Esophagus muscularis mucosa (tissue), 3 donors: ENCODE data around the gene ITGAD.

ENCODE experiments used
- CTCF ChIP-seq, 3 experiments: fragments of 200-600 bp in 2 of 3; fragments of 450-650 bp in 1 of 3; sonication (generic) in 2 of 3; IDR thresholded peaks; one replicate each; pipeline ENCODE4 v1.5.1; 2017 to 2019; ENCODE audit warnings: antibody characterized with exemption in 3 of 3, mild to moderate bottlenecking in 2 of 3, moderate library complexity in 1 of 3
- POLR2A ChIP-seq: fragments of 450-650 bp; IDR thresholded peaks from one replicate; pipeline ENCODE4 v1.6.1; 2017; ENCODE audit warnings: antibody characterized with exemption, moderate library complexity, mild to moderate bottlenecking, low read depth
- POLR2AphosphoS5 ChIP-seq, 2 donors: sonication (generic); formaldehyde crosslinking; IDR thresholded peaks; one replicate each; pipeline ENCODE4 v1.6.1; 2017; ENCODE audit warnings: antibody characterized with exemption in 2 of 2

GRCh38 chr16:31474173-31474714 lies 81.1 kb downstream of the ITGAD start:
- TF ChIP-seq CTCF (IDR thresholded peaks at IDR 0.05) (no peak), POLR2AphosphoS5 (IDR thresholded peaks at IDR 0.05) (no peak), POLR2A (no peak)
